HG03064 (cell line): Measurements from ENCODE around the gene IGFN1.
"Not testable (repeated sequence)": the region's sequence is repeated elsewhere in the genome, so short reads cannot be mapped to it uniquely, and the experiment has no call there.

Source experiments
- ATAC-seq: cut with Tn5 transposase; IDR thresholded peaks from one replicate; pipeline ENCODE4 v1.9.1; 2021; ENCODE audit warnings: low read depth; ENCODE audit not compliant: unreplicated experiment

Gene IGFN1

DNA sequence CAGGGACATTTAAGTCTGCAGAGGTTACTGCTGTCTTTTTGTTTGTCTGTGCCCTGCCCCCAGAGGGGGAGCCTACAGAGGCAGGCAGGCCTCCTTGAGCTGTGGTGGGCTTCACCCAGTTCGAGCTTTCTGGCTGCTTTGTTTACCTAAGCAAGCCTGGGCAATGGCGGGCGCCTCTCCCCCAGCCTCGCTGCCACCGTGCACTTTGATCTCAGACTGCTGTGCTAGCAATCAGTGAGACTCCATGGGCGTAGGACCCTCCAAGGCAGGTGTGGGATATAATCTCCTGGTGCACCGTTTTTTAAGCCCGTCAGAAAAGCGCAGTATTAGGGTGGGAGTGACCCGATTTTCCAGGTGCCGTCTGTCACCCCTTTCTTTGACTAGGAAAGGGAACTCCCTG lies 49.0 kb downstream of the IGFN1 start:
- not testable (repeated sequence) for ATAC-seq

DNA sequence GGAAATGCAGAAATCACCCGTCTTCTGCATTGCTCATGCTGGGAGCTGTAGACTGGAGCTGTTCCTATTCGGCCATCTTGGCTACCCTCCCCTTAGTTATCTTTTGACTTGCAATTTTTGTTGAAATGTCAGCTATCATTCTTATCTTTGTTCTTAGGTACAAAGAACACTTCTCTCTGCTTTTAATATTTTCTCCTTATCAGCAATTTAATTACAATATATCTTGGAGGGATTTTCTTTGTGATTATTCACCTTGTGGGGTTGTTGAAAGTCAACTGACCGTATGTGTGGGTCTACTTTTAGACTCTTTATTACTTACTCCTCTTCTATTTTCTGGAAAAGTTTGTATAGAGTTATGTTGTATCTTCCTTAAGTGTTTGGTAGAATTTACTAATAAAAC lies 49.5 kb downstream of the IGFN1 start:
- no peak for ATAC-seq

DNA sequence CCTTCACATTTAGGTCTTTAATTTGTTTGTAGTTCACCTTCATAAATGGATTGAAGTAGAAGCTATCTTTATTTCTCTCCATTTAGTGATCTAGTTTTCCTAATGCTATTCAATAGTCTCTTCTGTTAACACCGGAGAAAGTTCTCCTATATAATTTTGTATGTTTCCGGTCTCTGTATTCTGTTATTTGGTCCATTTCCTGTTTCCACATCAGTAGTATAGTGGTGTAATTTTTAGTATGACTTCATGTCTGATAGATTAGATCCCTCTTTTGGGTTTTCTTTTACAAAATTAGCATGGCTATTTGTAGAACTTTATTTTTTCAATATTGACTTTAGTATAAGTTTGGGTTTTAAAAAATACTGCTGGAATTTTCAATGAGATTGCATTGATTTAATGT lies 51.1 kb downstream of the IGFN1 start:
- ATAC-seq, result no peak

DNA sequence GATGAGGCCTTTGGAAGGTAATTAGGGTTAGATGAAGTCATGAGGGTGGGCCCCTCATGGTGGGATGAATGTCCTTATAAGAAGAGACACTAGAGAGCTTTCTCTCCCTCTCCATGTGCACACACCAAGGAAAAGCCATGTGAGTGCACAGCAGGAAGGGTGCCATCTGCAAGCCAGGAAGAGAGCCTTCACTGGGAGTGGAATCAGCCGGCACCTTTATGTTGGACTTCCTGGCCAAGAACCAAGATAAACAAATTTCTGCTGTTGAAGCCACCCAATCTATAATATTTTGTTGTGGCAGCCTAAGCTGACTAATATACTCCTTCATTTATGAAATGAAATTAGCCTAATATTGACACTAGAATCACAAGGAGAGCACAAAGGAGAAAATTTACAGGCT lies 54.5 kb downstream of the IGFN1 start:
- no peak for ATAC-seq

DNA sequence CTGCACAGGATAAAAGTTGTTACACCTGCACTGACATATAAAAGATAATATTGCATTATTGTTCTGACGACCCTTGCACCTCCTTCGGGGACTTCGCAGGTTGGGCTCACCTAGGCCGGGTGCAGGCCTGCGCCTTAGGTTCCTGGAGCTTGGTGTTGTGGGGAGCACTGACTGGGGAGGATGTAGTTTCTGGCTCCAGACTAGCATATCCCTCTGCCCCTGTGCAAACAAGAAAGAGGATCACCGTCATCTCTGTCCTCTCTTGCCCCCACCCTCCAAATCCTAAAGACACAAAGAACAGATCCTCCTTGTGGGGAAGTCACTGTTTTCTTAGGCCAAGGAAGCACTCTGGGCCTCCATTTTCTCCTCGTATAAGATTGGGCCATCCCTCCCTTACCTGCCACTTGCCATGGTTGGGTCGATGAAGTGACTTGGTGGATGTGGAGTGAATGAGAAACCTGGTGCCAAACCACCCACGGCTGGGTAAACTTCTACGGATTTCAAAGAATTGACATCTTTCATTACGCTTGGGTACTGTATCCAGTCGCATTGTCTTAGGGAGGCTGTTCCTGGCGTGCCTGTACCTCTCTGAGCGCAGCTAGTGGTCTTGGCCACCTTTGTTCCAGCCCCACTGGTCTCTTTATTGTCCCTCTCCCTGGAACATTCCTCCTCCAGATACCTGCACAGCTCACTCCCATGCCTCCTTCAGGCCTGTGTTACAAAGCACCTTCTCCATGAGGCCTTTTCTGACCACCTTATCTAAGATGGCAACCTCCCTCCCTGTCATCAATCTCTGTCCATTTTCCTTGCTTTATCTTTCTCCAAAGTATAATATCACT lies 58.3 kb downstream of the IGFN1 start:
- no peak for ATAC-seq

DNA sequence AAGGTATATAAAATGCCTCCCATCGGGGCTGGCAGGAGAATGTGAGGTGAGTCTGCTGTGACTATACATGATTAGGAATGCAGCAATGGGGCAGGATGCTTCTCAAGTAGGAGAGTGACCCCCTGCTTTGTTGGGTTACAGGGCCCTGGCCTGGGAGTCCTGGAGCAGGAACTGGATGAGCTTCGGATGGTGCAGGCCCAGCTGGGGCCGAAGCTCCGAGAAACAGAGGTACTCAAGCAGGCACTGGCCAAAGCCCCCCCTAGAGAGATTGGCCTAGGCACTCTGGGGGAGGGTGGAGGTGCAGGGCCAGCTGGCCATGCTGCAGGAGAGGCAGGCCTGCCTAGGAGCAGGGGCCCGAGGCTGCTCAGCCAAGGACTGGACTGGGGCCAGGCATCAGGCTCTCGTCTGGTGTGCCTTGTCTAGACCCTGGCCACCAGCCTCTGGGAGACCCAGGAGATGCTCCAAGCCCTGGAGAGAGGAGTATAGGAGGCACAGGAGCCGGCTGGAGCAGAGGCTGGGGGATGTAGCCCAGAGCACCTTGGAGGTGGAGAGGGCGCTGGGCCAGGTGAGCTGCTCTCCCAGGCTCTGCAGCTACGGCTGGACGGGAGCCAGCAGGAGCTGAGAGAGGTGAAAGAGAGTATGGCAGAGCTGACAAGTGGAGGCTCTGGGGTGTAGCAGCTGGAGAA lies 59.8 kb downstream of the IGFN1 start:
- no peak for ATAC-seq

DNA sequence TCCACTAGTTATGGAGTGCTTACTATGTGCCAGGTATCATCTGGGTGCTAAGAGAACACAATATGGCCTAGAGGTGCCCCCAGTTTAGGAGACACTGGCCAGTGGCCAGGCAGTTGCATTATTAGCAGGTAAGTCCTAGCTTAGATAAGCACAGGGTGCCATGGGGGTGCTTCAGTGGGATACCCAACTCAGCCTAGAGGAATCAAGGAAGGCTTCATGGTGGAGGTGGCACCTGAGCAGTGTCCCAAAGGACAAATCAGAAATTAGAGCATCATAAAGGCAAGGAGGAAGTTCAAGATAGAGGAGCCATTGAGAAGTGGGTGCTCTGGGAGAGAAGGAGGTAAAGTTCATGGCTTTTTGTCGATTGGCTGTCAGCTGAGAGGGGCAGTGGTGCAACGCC lies 60.8 kb downstream of the IGFN1 start:
- ATAC-seq, result no peak

DNA sequence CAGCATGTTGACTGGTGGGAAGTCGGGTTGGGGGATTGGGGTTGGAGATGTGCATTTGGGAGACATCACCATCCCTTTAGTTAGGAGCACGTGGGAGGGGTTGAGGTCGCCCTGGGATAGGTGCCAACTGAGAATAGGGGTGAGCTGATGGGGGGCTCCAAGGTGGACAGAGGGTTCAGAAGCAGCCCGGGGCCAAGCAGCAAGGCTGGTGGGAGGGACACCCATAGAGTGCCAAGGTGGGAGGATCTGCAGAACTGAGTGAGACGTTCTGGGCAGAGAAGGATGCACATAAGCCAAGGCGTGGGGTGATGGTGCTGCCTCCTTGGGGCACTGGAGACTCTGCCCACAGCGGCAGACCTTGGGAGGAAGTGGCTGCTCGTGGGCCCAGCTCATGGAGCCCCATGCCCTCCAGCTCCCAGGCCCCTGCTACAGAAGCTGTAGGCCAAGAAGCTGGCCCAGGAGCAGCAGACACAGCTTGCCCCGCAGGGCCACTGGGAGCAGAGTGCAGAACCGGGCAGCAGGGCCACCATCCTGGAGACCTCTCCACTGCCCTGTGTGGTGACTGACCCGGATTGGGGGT lies 61.3 kb downstream of the IGFN1 start:
- no peak for ATAC-seq

DNA sequence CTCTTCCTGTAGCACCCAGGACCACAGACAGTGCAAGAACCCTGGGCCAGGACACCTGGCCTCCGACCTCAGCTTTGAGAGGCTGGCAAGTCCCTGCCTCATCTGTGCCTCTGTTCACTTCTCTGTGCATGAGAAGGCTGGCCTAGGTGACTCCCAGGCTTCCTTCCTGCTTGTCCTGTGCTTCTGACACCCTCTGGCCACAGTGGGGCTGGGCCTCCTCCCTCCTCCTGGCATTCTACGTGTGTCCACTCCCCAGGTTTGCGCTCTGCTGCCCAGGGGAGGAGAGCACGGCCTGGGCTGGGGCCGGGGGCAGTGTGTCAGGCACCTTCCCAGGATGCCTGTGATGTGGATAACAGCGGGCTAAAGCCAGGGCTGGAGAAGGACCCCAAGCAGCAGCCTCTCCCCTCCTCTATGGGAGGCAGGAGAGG lies 62.3 kb downstream of the IGFN1 start:
- no peak for ATAC-seq

DNA sequence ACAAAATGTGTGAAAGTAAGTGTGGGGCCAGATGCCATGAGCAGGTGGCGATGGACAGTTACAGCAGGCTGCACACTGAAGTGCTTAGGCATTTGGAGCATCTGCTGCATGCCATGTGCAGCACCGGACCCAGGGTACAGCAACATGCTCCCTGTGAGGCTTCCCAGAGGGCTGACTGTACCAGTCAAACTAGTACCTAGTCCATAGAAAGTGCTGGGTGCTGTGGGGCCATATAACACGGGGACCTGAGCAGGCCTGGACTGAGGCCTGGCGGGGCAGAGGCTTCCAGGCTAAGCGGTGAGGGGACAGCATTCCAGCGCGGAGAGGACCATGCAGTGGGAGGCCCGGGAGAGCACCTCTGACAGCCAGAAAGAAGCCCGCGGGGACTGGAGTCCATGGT lies 62.8 kb downstream of the IGFN1 start:
- no peak for ATAC-seq

DNA sequence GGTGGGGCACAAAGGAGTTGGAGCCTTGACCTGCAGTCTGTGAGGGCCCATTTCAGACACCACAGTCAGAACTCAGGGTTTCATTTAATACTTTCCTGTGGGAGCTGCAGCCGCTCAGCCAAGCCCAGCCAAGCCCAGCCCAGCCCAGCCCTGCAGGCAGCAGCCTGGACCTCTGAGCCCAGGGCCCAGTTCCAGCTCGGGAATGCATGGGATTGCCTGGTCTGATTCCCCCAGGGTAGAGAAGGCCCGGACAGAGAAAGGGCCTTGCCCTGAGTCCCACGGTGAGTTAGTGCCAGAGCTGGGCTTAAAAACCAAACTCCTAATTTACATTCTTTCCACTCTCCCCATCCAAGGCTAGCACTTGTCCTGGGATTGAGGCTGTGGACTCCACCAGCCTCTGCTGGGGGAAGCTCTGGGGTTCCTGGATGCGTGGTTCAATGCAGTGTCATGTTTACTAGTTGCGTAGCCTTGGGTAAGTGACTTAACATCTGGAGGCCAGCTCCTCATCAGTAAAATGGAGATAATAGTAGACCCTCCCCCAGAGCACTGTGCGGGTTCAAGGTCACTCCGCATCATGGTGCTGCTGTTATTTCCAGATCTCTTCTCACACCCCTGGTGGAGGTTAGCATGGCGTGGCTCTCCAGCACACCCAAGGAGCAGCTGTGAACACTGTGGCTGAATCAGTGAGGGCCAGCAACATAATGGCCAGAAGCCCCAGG lies 63.4 kb downstream of the IGFN1 start:
- no peak for ATAC-seq

DNA sequence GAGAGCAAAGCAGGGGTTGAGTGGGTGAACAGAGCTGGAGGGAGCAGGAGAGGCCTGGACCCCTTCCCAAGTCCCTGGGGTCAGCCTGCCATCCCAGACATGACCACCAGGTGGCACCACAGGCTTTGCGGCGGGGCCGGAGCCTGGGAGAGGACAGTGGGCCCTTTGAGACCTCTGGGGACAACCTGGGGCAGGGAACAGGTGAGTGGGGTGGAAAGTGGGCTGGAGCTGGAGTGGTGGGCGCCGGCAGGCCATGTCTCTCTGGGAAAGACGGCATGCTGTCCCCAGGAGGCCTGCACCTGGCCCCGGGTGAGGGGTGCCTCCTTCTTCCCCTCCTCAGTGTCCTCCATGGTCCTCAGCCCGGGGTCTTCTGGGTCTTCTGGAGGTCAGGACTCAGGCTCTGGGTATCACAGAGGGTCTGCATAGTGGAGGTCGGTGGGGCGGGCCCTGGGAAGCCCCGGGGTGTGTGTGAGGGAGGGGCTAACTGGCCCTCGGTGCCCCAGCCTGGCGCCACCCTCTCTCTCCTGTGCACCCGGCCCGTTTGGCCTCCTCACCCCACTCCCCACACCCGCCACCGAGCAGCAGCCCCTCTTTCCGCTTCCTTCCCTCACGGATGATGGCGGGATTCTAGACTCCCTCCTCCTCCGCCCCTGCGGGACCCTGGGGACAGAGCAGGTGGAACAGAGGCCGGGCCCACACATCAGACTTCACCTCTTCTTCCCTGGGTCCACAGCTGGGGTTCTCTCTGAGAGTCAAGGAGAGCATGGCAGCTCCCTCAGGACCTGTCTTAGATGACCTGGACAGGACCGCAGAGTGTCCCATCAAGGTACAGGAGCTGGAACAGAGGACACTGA lies 64.2 kb downstream of the IGFN1 start:
- ATAC-seq, result no peak

DNA sequence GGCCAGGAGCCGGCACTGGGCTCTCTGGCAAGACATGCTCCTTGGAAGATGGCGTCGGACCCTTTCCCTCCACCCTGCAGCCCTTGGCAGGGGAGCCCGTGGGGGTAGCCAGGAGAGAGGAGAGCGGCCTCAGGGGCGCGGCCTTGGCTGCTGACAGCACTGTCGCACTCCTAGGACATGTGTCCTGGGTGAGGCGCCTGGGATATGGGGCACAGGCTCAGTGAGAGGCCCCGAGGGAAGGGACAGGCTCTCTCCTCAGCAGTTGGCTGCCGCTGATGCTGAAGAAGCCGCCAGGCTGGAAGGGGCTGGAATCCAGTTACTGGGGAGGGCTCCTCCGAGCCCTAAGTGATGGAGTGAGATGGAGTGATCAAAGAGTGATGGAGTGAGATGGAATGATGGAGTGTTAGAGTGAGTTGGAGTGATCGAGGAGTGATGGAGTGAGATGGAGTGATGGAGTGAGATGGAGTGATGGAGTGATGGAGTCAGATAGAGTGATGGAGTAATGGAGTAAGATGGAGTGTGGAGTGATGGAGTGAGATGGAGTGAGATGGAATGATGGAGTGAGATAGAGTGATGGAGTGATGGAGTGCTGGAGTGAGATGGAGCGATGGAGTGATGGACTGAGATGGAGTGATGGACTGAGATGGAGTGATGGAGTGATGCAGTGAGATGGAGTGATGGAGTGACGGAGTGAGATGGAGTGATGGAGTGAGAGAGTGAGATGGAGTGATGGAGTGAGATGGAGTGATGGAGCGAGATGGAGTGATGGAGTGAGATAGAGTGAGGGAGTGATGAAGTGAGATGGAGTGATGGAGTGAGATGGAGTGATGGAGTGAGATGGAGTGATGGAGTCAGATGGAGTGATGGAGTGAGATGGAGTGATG lies 65.1 kb downstream of the IGFN1 start:
- no peak for ATAC-seq

DNA sequence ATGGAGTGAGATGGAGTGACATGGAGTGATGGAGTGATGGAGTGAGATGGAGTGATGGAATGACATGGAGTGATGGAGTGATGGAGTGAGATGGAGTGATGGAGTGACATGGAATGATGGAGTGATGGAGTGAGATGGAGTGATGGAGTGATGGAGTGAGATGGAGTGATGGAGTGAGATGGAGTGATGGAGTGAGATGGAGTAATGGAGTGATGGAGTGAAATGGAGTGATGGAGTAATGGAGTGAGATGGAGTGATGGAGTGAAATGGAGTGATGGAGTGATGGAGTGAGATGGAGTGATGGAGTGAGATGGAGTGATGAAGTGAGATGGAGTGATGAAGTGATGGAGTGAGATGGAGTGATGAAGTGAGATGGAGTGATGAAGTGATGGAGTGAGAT lies 67.5 kb downstream of the IGFN1 start:
- not testable (repeated sequence) for ATAC-seq

DNA sequence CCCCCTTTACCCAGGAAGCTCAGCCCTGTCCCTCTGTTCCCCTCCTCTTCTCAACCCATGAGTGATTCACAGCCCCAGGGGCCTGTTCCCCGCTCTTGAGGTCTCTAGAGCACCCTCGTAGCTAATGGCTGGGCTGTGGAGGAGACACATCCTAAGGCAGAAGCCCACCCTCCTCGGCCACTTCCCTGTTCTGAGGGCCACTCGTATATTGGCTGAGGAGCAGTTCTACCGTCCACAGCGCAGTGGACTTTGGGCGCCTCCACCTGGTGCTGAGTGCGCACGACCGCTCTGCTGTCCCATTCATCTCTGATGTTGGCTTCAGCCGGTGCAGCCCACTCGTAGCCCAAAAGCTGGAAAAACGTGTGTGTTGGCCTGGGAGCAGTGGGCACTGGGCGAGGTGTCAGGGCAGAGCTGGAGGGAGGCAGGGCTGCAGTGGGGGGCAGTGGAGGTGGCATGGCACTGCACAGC lies 68.2 kb downstream of the IGFN1 start:
- ATAC-seq, result no peak

DNA sequence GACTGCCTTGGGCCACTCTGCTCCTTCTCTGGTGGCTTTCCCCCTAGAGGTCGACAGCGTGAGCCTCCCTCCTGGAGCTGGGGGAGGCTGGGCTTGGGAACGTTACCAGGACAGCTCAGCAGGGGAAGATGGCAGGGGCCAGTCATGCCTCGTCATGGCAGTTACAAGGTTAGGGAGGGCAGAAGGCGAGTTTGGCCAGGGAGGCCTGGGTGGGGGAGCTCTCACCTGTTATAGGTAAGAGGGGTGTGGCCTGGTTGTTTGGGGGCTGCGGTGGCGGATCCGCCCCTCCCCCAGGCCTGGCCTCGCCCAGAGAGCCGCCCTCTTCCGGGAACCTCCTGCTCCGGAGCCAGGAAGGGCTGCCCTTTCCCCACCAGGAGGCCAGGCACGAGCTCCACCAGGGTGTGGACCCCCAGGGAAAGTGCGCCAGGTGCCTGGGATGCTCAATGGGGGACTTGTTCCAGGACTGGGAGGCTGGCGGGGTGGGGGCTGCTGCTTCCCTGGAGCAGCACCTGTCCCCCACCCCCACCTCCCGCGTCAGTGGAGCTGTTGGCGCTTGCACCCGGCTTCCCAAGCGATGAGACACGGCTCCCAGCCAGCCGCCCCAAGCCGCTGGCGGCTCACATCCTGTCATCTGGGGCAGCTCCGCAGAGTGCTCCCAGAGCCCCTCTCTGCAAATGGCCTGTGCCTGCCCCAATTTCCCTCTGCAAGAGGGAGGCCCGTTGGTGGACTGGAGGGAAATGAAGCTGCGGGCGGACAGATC lies 69.0 kb downstream of the IGFN1 start:
- ATAC-seq, result no peak

DNA sequence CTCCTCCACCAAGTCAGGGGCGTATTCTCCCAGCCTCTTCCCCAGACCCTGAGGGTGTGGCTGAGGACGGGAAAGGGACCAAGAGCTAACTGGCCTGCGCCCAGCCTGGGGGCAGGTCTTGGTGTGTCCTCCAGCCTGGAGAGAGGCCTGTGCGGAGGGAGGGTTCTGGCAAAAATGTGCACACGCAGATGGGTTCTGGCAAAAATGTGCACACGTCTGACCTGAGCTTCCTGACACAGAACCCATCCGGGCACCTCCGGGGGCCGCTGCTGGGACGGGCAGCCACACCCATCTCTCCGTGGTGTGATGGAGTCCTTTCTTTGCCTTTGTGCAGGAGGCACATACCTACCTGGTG lies 69.6 kb downstream of the IGFN1 start:
- ATAC-seq, result no peak

DNA sequence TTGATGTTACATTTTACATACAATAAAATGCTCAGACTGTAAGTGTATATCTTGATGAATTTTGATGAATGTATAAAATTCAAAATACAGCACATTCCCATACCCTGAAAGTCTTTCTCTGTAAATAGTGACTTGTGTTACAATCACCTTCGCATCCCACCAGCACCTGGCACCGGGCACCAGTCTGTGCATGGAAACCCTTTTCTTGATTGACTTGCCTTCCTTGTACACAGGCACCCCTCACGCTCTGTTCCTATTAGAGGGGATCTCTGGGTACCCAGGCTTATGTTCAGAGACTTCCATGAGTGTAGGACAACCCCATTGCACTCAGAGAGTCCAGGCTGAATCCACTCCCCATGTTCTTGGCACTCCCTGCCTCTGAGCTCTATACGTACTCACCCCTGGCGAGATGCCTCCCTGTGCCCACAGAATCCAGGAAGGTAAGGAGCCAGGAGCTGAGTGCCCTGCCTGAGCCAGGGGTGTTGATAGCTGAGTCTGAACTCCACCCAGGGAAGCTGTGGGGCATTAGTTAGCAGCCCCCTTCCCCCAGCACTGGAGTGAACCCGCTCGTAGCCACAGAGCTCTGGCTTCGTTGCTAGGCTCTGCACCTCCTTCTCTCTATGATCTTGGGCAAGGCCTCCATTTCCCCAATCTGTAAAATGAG lies 70.2 kb downstream of the IGFN1 start:
- no peak for ATAC-seq
